GM18873 (cell line): Measurements from ENCODE around the gene CNNM1.

Experiments
- ATAC-seq: cut with Tn5 transposase; IDR thresholded peaks from one replicate; pipeline ENCODE4 v1.9.1; 2021; ENCODE audit warnings: mild to moderate bottlenecking, moderate library complexity, moderate number of reproducible peaks; ENCODE audit not compliant: unreplicated experiment, low FRiP score

CNNM1 gene

GRCh38 chr10:99329304-99329553 is at the start of gene CNNM1:
Gene CNNM1, plus strand, starts transcription at chr10:99329356. Its CDS starts 32 bp downstream, at chr10:99329388.
- ATAC-seq = peak; percentile 50

GRCh38 chr10:99279626-99280111 is 49.5 kb upstream of the CNNM1 start:
- ATAC-seq = no peak

DNA sequence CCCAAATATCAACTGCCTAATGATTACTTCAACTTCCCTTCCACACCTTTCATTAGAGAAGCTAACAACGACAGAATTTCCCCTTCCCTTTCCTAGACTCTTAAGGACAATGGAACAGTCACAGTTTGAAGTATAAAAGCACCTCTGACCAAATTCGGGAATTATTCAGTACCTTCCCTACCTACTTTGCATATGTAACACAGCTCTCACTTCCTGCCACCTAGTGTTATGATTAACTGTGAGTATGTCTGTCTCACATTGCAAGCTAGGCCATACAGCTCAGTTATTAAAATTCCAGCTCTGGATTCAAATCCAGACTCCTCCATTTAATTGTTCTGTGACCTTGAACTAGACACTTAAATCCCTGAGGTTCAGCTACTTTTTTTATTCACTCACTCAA is 48.7 kb upstream of the CNNM1 start:
- peak; percentile 82 for ATAC-seq

DNA sequence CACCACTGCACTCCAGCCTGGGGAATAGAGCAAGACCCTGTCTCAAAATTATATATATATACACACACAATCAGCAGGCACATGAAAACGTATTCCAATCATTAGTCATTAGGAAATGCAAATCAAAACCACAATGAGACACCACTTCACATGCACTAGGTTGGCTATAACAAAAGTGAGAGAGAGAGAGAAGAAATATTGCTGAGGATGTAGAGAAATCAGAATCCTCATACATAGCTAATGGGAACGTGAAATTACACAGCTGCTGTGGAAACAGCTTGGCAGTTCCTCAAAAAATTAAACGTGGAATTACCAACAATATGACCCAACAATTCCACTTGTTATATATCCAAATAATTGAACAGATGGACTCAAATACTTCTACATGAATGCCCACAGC is 43.3 kb upstream of the CNNM1 start:
- ATAC-seq = no peak

- ATAC-seq = no peak
These were observed 38.9 kb upstream of the CNNM1 start for GRCh38 chr10:99290306-99290705.

DNA sequence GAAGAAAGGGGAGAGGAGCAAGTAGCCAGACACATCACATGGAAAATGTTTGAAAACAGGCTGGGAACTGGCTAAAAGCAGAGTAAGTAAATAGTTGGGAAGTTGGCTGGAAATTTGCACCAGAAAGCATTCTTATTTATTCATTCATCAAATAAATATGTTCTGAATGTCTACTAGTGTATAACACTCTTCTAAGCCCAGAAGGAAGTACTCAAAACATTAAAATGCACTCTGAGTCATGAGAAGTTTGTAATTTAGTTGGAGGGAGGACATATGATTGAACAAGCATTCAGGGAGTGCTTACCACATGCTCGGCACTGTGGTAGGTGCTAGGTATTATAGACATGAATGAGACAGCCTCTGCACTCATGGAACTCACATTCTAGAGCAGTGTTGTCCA is 37.0 kb upstream of the CNNM1 start:
- no peak for ATAC-seq

DNA sequence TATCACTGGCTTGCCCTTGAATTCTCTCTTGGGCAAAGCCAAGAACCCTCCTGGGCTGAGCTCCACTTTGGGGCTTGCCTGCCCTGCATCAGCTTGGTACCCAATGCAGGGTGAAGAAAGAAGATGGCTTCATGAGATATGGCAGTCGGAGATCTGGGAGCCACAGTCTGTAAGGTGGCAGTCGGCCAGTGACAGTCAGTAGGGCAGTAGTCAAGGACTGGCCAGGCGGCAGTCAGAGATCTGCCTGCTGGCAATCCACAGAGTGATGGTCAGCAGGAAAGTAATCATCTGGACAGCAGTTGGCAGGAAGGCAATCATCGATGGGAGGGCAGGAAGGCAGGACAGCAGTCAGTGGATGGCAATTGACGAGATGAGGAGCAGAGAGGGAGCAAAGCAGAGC is 32.6 kb upstream of the CNNM1 start:
- ATAC-seq = no peak

GRCh38 chr10:99297033-99297432 is 32.1 kb upstream of the CNNM1 start:
- ATAC-seq = no peak

DNA sequence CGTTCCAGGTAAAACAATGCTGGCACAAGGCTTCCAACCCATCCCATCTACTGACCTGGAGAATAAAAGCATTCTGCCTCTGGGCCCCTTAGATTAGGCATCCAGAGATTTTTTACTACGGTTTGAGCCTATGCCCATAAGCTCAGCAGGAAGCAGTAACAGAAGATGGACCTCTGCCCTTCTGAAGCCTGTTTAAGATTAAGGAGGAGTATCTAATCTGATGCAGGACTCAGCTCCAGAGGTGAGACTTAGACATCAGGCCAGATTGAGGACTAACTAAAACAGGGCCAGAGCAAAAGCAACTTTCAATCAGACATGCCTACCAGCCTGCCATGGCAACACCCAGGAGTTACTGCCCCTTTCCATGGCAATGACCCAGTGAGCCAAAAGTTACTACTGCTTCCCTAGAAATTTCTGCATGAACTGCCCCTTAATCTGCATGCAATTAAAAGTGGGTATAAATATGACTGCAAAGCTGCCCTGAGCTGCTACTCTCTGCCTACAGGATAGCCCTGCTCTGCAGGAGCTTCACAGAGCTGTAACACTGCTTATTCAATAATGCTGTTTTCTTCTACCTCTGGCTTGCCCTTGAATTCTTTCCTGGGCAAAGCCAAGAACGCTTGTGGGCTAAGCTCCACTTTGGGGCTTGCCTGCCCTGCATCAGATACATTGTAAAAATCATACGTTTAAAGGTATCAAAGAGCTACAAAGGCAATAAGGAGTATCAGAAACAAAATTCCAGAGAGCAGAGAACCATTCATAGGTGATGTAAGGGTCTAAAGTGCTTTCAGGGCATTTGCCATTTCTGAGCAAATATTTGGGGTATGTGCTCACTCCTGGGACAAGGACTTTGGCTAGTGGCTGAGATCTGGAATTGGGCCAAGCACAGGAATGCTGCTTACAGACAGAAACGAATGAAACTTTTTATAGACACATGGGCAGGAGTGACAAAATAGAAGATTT is 25.0 kb upstream of the CNNM1 start:
- no peak for ATAC-seq

DNA sequence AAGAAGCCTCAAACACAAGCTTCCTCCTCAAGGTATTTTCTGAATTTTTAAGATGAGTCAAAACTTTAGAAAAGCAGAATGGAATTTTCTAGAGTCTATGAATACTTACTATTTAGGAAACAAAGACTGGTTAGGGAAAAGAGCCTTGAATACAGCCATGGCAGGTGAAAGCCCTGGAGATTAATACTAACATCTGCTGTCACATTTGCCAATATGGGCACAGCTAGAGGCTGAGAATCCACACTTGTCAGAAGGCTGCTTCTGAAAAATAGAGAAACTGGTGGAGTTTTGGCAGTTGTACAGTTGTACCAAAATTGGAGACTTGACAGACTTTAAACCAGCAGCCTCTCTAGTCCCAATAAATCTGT is 24.3 kb upstream of the CNNM1 start:
- ATAC-seq = no peak

GRCh38 chr10:99312501-99312900 is 16.7 kb upstream of the CNNM1 start:
- ATAC-seq = no peak

GRCh38 chr10:99315853-99316252 is 13.3 kb upstream of the CNNM1 start:
- no peak for ATAC-seq

GRCh38 chr10:99316374-99316773 is 12.8 kb upstream of the CNNM1 start:
- ATAC-seq = no peak

DNA sequence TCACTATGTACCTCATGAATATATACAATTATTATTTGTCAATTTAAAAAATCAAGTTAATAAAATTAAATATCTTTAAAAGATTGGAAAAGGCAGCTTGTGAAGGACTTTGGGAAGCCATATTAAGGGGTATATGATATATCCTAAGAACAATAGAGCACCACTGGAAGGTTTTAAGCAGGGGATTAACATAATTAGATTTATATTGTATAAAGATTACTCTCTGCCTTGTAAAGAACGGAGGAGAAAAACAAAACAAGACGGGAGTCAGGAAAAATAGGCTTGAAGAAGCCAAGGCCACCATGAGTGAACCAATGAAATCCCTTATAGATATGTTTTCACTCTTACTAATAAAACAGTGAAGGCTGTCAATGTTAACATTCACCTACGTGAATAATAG is 11.1 kb upstream of the CNNM1 start:
- ATAC-seq = no peak

DNA sequence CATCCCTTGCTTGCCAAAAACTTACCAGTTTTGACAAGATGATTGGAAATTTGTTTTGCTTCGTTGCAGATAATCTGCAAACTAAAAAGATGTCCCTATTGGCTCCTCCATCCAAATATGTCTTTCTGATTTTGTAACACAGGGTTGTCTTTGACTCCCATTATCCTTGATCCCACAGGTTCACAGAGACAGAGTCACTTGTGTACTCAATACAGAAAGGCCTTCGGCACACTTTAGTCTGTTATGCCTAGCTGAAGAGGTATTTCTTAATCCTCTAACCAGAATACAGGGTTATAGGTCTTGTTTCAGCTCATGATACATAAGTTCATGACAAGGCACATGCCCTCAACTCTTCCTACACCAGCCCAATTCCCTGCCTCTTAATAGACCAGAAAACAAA is 10.7 kb upstream of the CNNM1 start:
- no peak for ATAC-seq

DNA sequence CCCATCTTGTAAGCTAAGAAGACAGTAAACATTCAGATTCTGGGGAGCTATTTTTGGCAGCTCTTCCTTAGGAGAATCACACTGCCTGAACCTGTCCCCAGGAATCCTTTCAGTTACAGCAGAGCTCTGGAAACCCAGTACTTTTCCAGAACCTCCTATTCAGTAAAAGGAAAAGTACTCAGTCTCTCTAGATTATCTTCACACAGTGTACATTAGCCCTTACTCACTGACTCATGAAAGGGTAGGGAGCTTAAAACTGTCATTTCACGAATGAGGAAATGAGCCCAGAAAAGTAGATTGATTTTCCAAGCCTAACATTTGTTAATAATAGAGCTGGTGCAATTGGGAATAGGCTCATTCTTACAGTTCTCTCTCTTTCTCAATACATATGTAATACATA is 3.9 kb upstream of the CNNM1 start:
- ATAC-seq = no peak

DNA sequence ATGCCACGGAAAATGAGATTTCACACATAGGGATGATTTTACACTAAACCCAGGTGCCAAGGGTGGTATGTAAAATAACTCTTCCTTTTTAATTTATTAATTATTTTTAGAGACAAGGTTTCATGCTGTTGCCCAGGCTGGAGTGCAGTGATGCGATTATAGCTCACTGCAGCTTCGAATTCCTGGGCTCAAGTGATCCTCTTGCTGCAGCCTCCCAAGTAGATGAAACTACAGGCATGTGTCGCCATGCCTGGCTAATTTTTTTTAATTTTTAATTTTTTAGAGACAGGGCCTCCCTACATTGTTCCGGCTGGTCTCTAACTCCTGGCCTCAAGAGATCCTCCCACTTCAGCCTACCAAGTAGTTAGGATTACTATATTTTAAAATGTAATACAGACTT is 2.3 kb upstream of the CNNM1 start:
- ATAC-seq = no peak

DNA sequence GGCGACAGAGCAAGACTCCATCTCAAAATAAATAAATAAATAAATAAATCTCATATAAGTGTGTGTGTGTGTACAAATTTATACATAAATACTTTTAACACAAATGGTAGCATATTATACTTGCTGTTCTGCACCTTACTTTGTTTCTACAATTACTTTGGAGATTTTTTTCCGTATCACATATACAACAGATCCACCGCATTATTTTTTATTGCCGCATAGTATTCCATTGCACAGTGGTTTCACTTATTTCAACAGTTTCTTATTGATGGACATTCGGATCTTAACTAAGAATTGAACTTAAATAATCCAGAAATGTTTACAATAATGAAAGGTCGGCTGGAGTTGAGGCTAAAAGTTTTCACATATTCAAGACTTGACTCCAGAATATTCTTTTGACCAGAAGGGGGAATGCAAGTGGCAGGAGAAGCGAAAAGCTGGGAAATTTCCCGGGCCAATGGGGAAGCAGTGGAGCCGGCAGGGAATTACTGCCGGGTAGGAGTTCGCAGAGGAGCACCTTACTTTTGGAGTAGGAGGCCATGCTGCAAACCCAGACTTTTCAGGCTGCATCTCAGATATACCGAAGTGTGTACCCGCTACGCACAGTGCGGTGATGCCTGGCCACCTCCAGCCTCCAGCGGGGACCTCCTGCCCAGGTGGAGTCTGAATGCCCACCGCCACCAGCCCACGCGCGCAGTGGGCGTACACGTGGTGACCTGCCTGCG is 415 bp upstream of the CNNM1 start:
- no peak for ATAC-seq

DNA sequence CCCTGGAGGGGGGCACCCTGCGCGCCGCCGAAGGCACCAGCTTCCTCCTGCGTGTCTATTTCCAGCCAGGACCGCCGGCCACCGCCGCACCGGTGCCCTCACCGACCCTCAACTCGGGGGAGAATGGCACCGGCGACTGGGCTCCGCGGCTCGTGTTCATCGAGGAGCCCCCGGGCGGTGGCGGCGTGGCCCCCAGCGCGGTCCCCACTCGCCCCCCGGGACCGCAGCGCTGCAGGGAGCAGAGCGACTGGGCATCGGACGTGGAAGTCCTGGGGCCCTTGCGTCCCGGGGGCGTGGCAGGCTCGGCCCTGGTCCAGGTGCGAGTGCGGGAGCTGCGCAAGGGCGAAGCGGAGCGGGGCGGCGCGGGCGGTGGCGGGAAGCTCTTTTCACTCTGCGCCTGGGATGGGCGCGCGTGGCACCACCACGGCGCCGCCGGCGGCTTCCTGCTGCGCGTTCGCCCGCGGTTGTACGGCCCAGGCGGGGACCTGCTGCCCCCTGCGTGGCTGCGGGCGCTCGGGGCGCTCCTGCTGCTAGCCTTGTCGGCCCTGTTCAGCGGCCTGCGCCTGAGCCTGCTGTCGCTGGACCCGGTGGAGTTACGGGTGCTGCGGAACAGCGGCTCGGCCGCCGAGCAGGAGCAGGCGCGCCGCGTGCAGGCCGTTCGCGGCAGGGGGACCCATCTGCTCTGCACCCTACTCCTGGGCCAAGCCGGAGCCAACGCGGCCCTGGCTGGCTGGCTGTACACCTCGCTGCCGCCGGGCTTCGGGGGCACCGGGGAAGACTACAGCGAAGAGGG is 594 bp downstream of the CNNM1 start:
- peak; percentile 20 for ATAC-seq

DNA sequence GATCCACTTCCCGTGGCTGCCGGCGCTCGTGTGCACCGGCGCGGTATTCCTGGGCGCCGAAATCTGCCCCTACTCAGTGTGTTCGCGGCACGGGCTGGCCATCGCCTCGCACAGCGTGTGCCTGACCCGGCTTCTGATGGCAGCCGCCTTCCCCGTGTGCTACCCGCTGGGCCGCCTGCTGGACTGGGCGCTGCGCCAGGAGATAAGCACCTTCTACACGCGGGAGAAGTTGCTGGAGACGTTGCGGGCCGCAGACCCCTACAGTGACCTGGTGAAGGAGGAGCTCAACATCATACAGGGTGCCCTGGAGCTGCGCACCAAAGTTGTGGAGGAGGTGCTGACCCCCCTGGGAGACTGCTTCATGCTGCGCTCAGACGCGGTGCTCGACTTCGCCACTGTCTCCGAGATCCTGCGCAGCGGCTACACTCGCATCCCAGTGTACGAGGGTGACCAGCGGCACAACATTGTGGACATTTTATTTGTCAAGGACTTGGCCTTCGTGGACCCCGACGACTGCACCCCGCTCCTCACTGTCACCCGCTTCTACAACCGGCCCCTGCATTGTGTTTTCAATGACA is 1.3 kb downstream of the CNNM1 start:
- ATAC-seq = no peak
